IgD-negative memory B cell (primary cell): ENCODE measurements around the gene MANSC1. TPM values are rescaled to one million over a fixed set of nuclear protein-coding genes. Genes with fewer than 3 reads are reported as not detected.

Experiments
- H3K27ac Mint-ChIP-seq, 3 donors: one replicate each; pipeline ENCODE4 v1.8.0; 2020 to 2022; ENCODE audit warnings: mild to moderate bottlenecking in 3 of 3, mixed read lengths in 3 of 3, moderate library complexity in 1 of 3
- H3K27me3 Mint-ChIP-seq: one replicate; pipeline ENCODE4 v1.8.0; 2021; ENCODE audit warnings: mixed read lengths
- H3K36me3 Mint-ChIP-seq: one replicate; pipeline ENCODE4 v1.8.0; 2020; ENCODE audit warnings: mild to moderate bottlenecking, mixed read lengths
- H3K4me1 Mint-ChIP-seq, 3 donors: one replicate each; pipeline ENCODE4 v1.8.0; 2020 to 2022; ENCODE audit warnings: mixed read lengths in 3 of 3, mild to moderate bottlenecking in 1 of 3
- H3K4me3 Mint-ChIP-seq, 4 donors: one replicate each; pipeline ENCODE4 v1.8.0; 2020 to 2022; ENCODE audit warnings: mild to moderate bottlenecking in 4 of 4, mixed read lengths in 4 of 4, moderate library complexity in 3 of 4
- H3K9me3 Mint-ChIP-seq, 3 donors: one replicate each; pipeline ENCODE4 v1.8.0; 2020 to 2021; ENCODE audit warnings: mixed read lengths in 3 of 3, mild to moderate bottlenecking in 1 of 3
- polyA plus RNA-seq: library from polyadenylated mRNA; unstranded; fragments of 300-500 nt; fragmentation: Illumina TruSeq; gene quantifications from one replicate; pipeline ENCODE4 v1.2.3, GENCODE V29; 2021

MANSC1 gene
- 0.23 TPM for polyA plus RNA-seq

GRCh38 chr12:12349711-12350665, at the start of gene MANSC1:
MANSC1 (minus strand) TSS chr12:12350242; CDS start chr12:12343314, 6,928 bp downstream.
- Mint-ChIP-seq H3K36me3 (peaks cover 4% of the 10 kb centered on the region), H3K4me3 (peak within 1 kb of the TSS; percentile 72 to 81 (median 78)), H3K9me3 (peaks cover 0 to 5% (median 2%) of the 10 kb centered on the region in 3 donors), H3K27ac (peak within 1 kb of the TSS in 1 of 3 donors; percentile 2), H3K4me1 (peaks cover 1 to 15% (median 6%) of the 10 kb centered on the region in 3 donors), H3K27me3 (peaks cover 2% of the 10 kb centered on the region)

- Mint-ChIP-seq H3K4me3 (no peak overlapping the region), H3K27ac (peak overlapping the region in 1 of 3 donors; percentile 41), H3K4me1 (peaks cover 6 to 10% (median 8%) of the 10 kb centered on the region in 3 donors), H3K36me3 (peaks cover 12% of the 10 kb centered on the region), H3K27me3 (no peaks in the 10 kb centered on the region), H3K9me3 (peaks cover 2 to 4% (median 2%) of the 10 kb centered on the region in 3 donors)
Measured at GRCh38 chr12:12399161-12399560, 49.1 kb upstream of the MANSC1 start.

- Mint-ChIP-seq H3K36me3 (peaks cover 12% of the 10 kb centered on the region), H3K4me3 (no peak overlapping the region), H3K4me1 (peaks cover 5 to 6% (median 6%) of the 10 kb centered on the region in 3 donors), H3K27ac (peak overlapping the region in 1 of 3 donors; percentile 36), H3K9me3 (peaks cover 2 to 4% (median 2%) of the 10 kb centered on the region in 3 donors), H3K27me3 (no peaks in the 10 kb centered on the region)
Measured at GRCh38 chr12:12398026-12398859, 48.2 kb upstream of the MANSC1 start.

- Mint-ChIP-seq H3K9me3 (peaks cover 2 to 4% (median 2%) of the 10 kb centered on the region in 3 donors), H3K27me3 (no peaks in the 10 kb centered on the region), H3K4me1 (peaks cover 0 to 6% (median 2%) of the 10 kb centered on the region in 3 donors), H3K27ac (no peak overlapping the region), H3K36me3 (peaks cover 12% of the 10 kb centered on the region), H3K4me3 (no peak overlapping the region)
Measured at GRCh38 chr12:12397184-12397583, 47.1 kb upstream of the MANSC1 start.

GRCh38 chr12:12396694-12397093, 46.7 kb upstream of the MANSC1 start:
- Mint-ChIP-seq H3K9me3 (peaks cover 2 to 4% (median 2%) of the 10 kb centered on the region in 3 donors), H3K4me3 (no peak overlapping the region), H3K27ac (no peak overlapping the region), H3K27me3 (no peaks in the 10 kb centered on the region), H3K4me1 (peaks cover 0 to 6% (median 2%) of the 10 kb centered on the region in 3 donors), H3K36me3 (peaks cover 10% of the 10 kb centered on the region)

- Mint-ChIP-seq H3K9me3 (no peaks in the 10 kb centered on the region), H3K27ac (no peak overlapping the region), H3K4me3 (no peak overlapping the region), H3K4me1 (peaks cover 0 to 6% (median 3%) of the 10 kb centered on the region in 3 donors), H3K36me3 (peaks cover 6% of the 10 kb centered on the region), H3K27me3 (no peaks in the 10 kb centered on the region)
Measured at GRCh38 chr12:12393171-12393570, 43.1 kb upstream of the MANSC1 start.

GRCh38 chr12:12392413-12392812, 42.4 kb upstream of the MANSC1 start:
- H3K4me3 Mint-ChIP-seq: no peak overlapping the region

GRCh38 chr12:12387501-12387900, 37.5 kb upstream of the MANSC1 start:
- no peaks in the 10 kb centered on the region for H3K9me3 Mint-ChIP-seq
- H3K27ac Mint-ChIP-seq: no peak overlapping the region
- no peaks in the 10 kb centered on the region for H3K27me3 Mint-ChIP-seq
- peaks cover 0 to 9% (median 1%) of the 10 kb centered on the region in 3 donors for H3K4me1 Mint-ChIP-seq
- H3K36me3 Mint-ChIP-seq: peaks cover 10% of the 10 kb centered on the region
- no peak overlapping the region for H3K4me3 Mint-ChIP-seq

More at GRCh38 chr12:12392413-12392812, 42.4 kb upstream of the MANSC1 start:
- Mint-ChIP-seq H3K36me3 (peaks cover 6% of the 10 kb centered on the region), H3K4me1 (peaks cover 0 to 5% (median 1%) of the 10 kb centered on the region in 3 donors), H3K9me3 (no peaks in the 10 kb centered on the region), H3K27ac (no peak overlapping the region), H3K27me3 (no peaks in the 10 kb centered on the region)

GRCh38 chr12:12384571-12385340, 34.7 kb upstream of the MANSC1 start:
- peak overlapping the region in 2 of 3 donors; percentile 34 to 96 for H3K27ac Mint-ChIP-seq
- H3K27me3 Mint-ChIP-seq: no peaks in the 10 kb centered on the region
- H3K4me1 Mint-ChIP-seq: peaks cover 9 to 22% (median 10%) of the 10 kb centered on the region in 3 donors
- H3K36me3 Mint-ChIP-seq: peaks cover 15% of the 10 kb centered on the region
- H3K9me3 Mint-ChIP-seq: no peaks in the 10 kb centered on the region
- no peak overlapping the region for H3K4me3 Mint-ChIP-seq

GRCh38 chr12:12381982-12382381, 31.9 kb upstream of the MANSC1 start:
- peaks cover 12 to 26% (median 15%) of the 10 kb centered on the region in 3 donors for H3K4me1 Mint-ChIP-seq
- H3K36me3 Mint-ChIP-seq: peaks cover 15% of the 10 kb centered on the region
- no peaks in the 10 kb centered on the region for H3K9me3 Mint-ChIP-seq
- H3K27ac Mint-ChIP-seq: peak overlapping the region in 1 of 3 donors; percentile 28
- no peak overlapping the region for H3K4me3 Mint-ChIP-seq
- no peaks in the 10 kb centered on the region for H3K27me3 Mint-ChIP-seq

GRCh38 chr12:12380949-12381593, 31.0 kb upstream of the MANSC1 start:
- Mint-ChIP-seq H3K4me1 (peaks cover 15 to 26% (median 17%) of the 10 kb centered on the region in 3 donors), H3K27ac (peak overlapping the region in 1 of 3 donors; percentile 90)

GRCh38 chr12:12379831-12380730, 30.0 kb upstream of the MANSC1 start:
- H3K27me3 Mint-ChIP-seq: no peaks in the 10 kb centered on the region
- no peaks in the 10 kb centered on the region for H3K9me3 Mint-ChIP-seq
- peaks cover 17% of the 10 kb centered on the region for H3K36me3 Mint-ChIP-seq
- peaks cover 15 to 26% (median 17%) of the 10 kb centered on the region in 3 donors for H3K4me1 Mint-ChIP-seq
- H3K4me3 Mint-ChIP-seq: peak overlapping the region in 3 of 4 donors; percentile 0 to 70 (median 5)
- H3K27ac Mint-ChIP-seq: peak overlapping the region; percentile 18 to 94 (median 90)

More at GRCh38 chr12:12380949-12381593, 31.0 kb upstream of the MANSC1 start:
- peaks cover 17% of the 10 kb centered on the region for H3K36me3 Mint-ChIP-seq
- no peak overlapping the region for H3K4me3 Mint-ChIP-seq
- no peaks in the 10 kb centered on the region for H3K27me3 Mint-ChIP-seq
- H3K9me3 Mint-ChIP-seq: no peaks in the 10 kb centered on the region

- Mint-ChIP-seq H3K9me3 (no peaks in the 10 kb centered on the region), H3K36me3 (peaks cover 15% of the 10 kb centered on the region), H3K4me1 (peaks cover 15 to 19% (median 17%) of the 10 kb centered on the region in 3 donors), H3K4me3 (no peak overlapping the region), H3K27me3 (no peaks in the 10 kb centered on the region), H3K27ac (peak overlapping the region; percentile 12 to 88 (median 50))
Measured at GRCh38 chr12:12378616-12379015, 28.6 kb upstream of the MANSC1 start.
